Panc1 (cell line): ENCODE measurements around the gene GPHA2. TPM values are rescaled to one million over a fixed set of nuclear protein-coding genes. Genes with fewer than 3 reads are reported as not detected.

Experiments
- ATAC-seq: fragments of 200-7000 bp; cut with Tn5 transposase; 2 replicates; pipeline ENCODE4 v1.9.1; 2020; ENCODE audit warnings: mild to moderate bottlenecking, moderate library complexity
- BruUV-seq: library from RNA; stranded (reverse); fragments of 400-500 nt; replicated peaks from 2 replicates; lab custom pipeline; 2021; lab: Mats Ljungman, UMichigan
- CTCF ChIA-PET: fragments of 300-600 bp; sonication (Branson Sonifier 250); formaldehyde crosslinking; loops from one replicate; lab custom pipeline; 2022; ENCODE audit warnings: antibody characterized with exemption; lab: Charles Lee
- POLR2A ChIA-PET: fragments of 300-600 bp; sonication (Branson Sonifier 250); formaldehyde crosslinking; loops from one replicate; lab custom pipeline; 2022; ENCODE audit warnings: antibody characterized with exemption; lab: Charles Lee
- DNase-seq: peaks from one replicate; pipeline ENCODE4 v3.0.0-alpha.2; 2010; ENCODE audit warnings: low read depth, low spot score
- H3K27ac ChIP-seq: 2 replicates; pipeline ENCODE4 v1.5.1; 2011; ENCODE audit warnings: mild to moderate bottlenecking, low read length, inconsistent platforms
- H3K27me3 ChIP-seq: fragments of 200-500 bp; sonication (Bioruptor generic); 2 replicates; pipeline ENCODE4 v1.6.0; 2014; ENCODE audit warnings: low read length, inconsistent platforms; ENCODE audit not compliant: control insufficient read depth, insufficient read depth
- H3K36me3 ChIP-seq: fragments of 200-500 bp; sonication (Bioruptor generic); 2 replicates; pipeline ENCODE4 v1.5.1; 2014; ENCODE audit warnings: inconsistent platforms, mild to moderate bottlenecking, low read length, moderate library complexity; ENCODE audit not compliant: control insufficient read depth, insufficient read depth
- H3K4me1 ChIP-seq: 2 replicates; pipeline ENCODE4 v1.5.1; 2011; ENCODE audit warnings: inconsistent platforms, mild to moderate bottlenecking, low read length, moderate library complexity; ENCODE audit not compliant: control insufficient read depth, insufficient read depth
- H3K4me3 ChIP-seq, 2 experiments: 2 replicates each; pipeline ENCODE4 v1.5.1; 2011 to 2012; ENCODE audit warnings: low read depth in 2 of 2, low read length in 2 of 2, mild to moderate bottlenecking in 2 of 2, inconsistent platforms in 1 of 2, moderate library complexity in 1 of 2
- H3K9me3 ChIP-seq: fragments of 200-500 bp; sonication (Bioruptor generic); 2 replicates; pipeline ENCODE4 v1.5.1; 2014; ENCODE audit warnings: low read depth, mild to moderate bottlenecking, inconsistent platforms, low read length, moderate library complexity; ENCODE audit not compliant: control insufficient read depth, insufficient read depth
- CTCF ChIP-seq: fragments of 450-650 bp; IDR thresholded peaks from 2 replicates; pipeline ENCODE4 v1.5.1; 2017; ENCODE audit warnings: mild to moderate bottlenecking
- POLR2AphosphoS5 ChIP-seq: IDR thresholded peaks from 2 replicates; pipeline ENCODE4 v1.6.1; 2012; ENCODE audit warnings: mild to moderate bottlenecking, low read depth, low read length, moderate library complexity
- REST ChIP-seq, 2 experiments: IDR thresholded peaks; 2 replicates each; pipeline ENCODE4 v1.6.1; 2011 to 2012; ENCODE audit warnings: low read depth in 2 of 2, control low read depth in 1 of 2, low read length in 1 of 2, mild to moderate bottlenecking in 1 of 2, moderate library complexity in 1 of 2; ENCODE audit not compliant: insufficient read depth in 1 of 2
- SIN3A ChIP-seq: IDR thresholded peaks from 2 replicates; pipeline ENCODE4 v1.6.1; 2012; ENCODE audit warnings: low read depth, mild to moderate bottlenecking, low read length, moderate library complexity, borderline replicate concordance; ENCODE audit not compliant: insufficient read depth
- TCF7L2 ChIP-seq: IDR thresholded peaks from 2 replicates; pipeline ENCODE4 v1.6.1; 2011; ENCODE audit warnings: mild to moderate bottlenecking, low read depth, low read length, inconsistent platforms
- in situ Hi-C: cut with HindIII; loops from 2 replicates; pipeline ENCODE4 v1.10.0; 2016; ENCODE audit warnings: low sequenced_read_pairs, low pct_unique_long_range_greater_than_20kb
- intact Hi-C: fragments of 100-400 bp; cut with micrococcal nuclease; formaldehyde crosslinking; loops from one replicate; pipeline ENCODE4 v1.10.0; 2022; ENCODE audit not compliant: unreplicated experiment
- total RNA-seq: library from RNA; stranded (reverse); gene quantifications from one replicate; pipeline ENCODE4 v1.2.1, GENCODE V29; 2021; ENCODE audit not compliant: unreplicated experiment

The GPHA2 gene
- total RNA-seq, 1 experiment from 2014 or later, result not detected

GRCh38 chr11:64932324-64932723 is 3.4 kb downstream of the GPHA2 start:
- POLR2A ChIA-PET, result no interaction called here
- no peak overlapping the region for H3K4me3 ChIP-seq
- no peaks in the 10 kb centered on the region for H3K4me1 ChIP-seq
- TF ChIP-seq TCF7L2 (no peak), POLR2AphosphoS5 (no peak), CTCF (no peak), SIN3A (no peak), REST (IDR thresholded peaks at IDR 0.05; ENCODE audit: insufficient read depth in 1 of 2, low read depth in 2 of 2, low read length in 1 of 2) (no peak)
- H3K36me3 ChIP-seq, result no peaks in the 10 kb centered on the region
- DNase-seq, result no peak
- no peak for ATAC-seq
- intact Hi-C loops, result no loop called here
- CTCF ChIA-PET, result no interaction called here
- H3K27me3 ChIP-seq, result no peaks in the 10 kb centered on the region
- BruUV-seq, result no TSS peak
- no peaks in the 10 kb centered on the region for H3K9me3 ChIP-seq
- in situ Hi-C loops, result no loop called here
- no peak overlapping the region for H3K27ac ChIP-seq

GRCh38 chr11:64931290-64931689 is 4.4 kb downstream of the GPHA2 start:
- TF ChIP-seq TCF7L2 (no peak), REST (IDR thresholded peaks at IDR 0.05; ENCODE audit: insufficient read depth in 1 of 2, low read depth in 2 of 2, low read length in 1 of 2) (no peak), SIN3A (no peak), CTCF (no peak), POLR2AphosphoS5 (no peak)
- Histone ChIP-seq H3K27me3 (no peaks in the 10 kb centered on the region), H3K9me3 (no peaks in the 10 kb centered on the region), H3K4me1 (no peaks in the 10 kb centered on the region), H3K36me3 (no peaks in the 10 kb centered on the region), H3K27ac (no peak overlapping the region), H3K4me3 (no peak overlapping the region)
- DNase-seq, result no peak
- no TSS peak for BruUV-seq
- CTCF ChIA-PET, result interaction anchor here (0.7 kb wide), 1 partner anchor 15 kb away, joined by 3 read pairs; no protein-coding TSS in a partner anchor
- POLR2A ChIA-PET, result no interaction called here
- in situ Hi-C loops, result no loop called here
- ATAC-seq, result no peak
- intact Hi-C loops, result no loop called here
